ENCODE data around the gene SIDT1.

The SIDT1 gene

GRCh38 chr3:113548501-113548900 is 16.1 kb downstream of the SIDT1 start:
- H3K27me3 ChIP-seq (ENCODE audit: control insufficient read depth, insufficient read depth, low read length), result no peaks in the 10 kb centered on the region
- H3K9me3 ChIP-seq (ENCODE audit: control insufficient read depth, insufficient read depth, low read length), result no peaks in the 10 kb centered on the region
- H3K9ac ChIP-seq (ENCODE audit: low read depth, low read length), result no peak overlapping the region
- no peak overlapping the region for H3K4me3 ChIP-seq (ENCODE audit: low read depth, low read length)
- no peaks in the 10 kb centered on the region for H3K36me3 ChIP-seq (ENCODE audit: control insufficient read depth, insufficient read depth, low read length)
- H3K4me1 ChIP-seq (ENCODE audit: control insufficient read depth, insufficient read depth, low read length), result no peaks in the 10 kb centered on the region

- Histone ChIP-seq H3K4me3 (ENCODE audit: low read depth, low read length) (no peak overlapping the region), H3K9me3 (ENCODE audit: control insufficient read depth, insufficient read depth, low read length) (no peaks in the 10 kb centered on the region), H3K27me3 (ENCODE audit: control insufficient read depth, insufficient read depth, low read length) (no peaks in the 10 kb centered on the region), H3K9ac (ENCODE audit: low read depth, low read length) (no peak overlapping the region), H3K36me3 (ENCODE audit: control insufficient read depth, insufficient read depth, low read length) (no peaks in the 10 kb centered on the region), H3K4me1 (ENCODE audit: control insufficient read depth, insufficient read depth, low read length) (no peaks in the 10 kb centered on the region)
These were observed 19.5 kb downstream of the SIDT1 start for GRCh38 chr3:113551820-113552219.

- Histone ChIP-seq H3K4me3 (ENCODE audit: low read depth, low read length) (no peak overlapping the region), H3K27me3 (ENCODE audit: control insufficient read depth, insufficient read depth, low read length) (no peaks in the 10 kb centered on the region), H3K9me3 (ENCODE audit: control insufficient read depth, insufficient read depth, low read length) (no peaks in the 10 kb centered on the region), H3K36me3 (ENCODE audit: control insufficient read depth, insufficient read depth, low read length) (no peaks in the 10 kb centered on the region), H3K4me1 (ENCODE audit: control insufficient read depth, insufficient read depth, low read length) (no peaks in the 10 kb centered on the region), H3K9ac (ENCODE audit: low read depth, low read length) (no peak overlapping the region)
These were observed 20.5 kb downstream of the SIDT1 start for GRCh38 chr3:113552851-113553250.

GRCh38 chr3:113555138-113555537 is 22.8 kb downstream of the SIDT1 start:
- H3K4me3 ChIP-seq (ENCODE audit: low read depth, low read length), result no peak overlapping the region
- H3K9ac ChIP-seq (ENCODE audit: low read depth, low read length), result no peak overlapping the region
- H3K9me3 ChIP-seq (ENCODE audit: control insufficient read depth, insufficient read depth, low read length), result no peaks in the 10 kb centered on the region
- H3K27me3 ChIP-seq (ENCODE audit: control insufficient read depth, insufficient read depth, low read length), result no peaks in the 10 kb centered on the region
- H3K4me1 ChIP-seq (ENCODE audit: control insufficient read depth, insufficient read depth, low read length), result no peaks in the 10 kb centered on the region
- no peaks in the 10 kb centered on the region for H3K36me3 ChIP-seq (ENCODE audit: control insufficient read depth, insufficient read depth, low read length)

- H3K4me1 ChIP-seq (ENCODE audit: control insufficient read depth, insufficient read depth, low read length), result no peaks in the 10 kb centered on the region
- H3K9ac ChIP-seq (ENCODE audit: low read depth, low read length), result no peak overlapping the region
- no peaks in the 10 kb centered on the region for H3K27me3 ChIP-seq (ENCODE audit: control insufficient read depth, insufficient read depth, low read length)
- H3K36me3 ChIP-seq (ENCODE audit: control insufficient read depth, insufficient read depth, low read length), result no peaks in the 10 kb centered on the region
- H3K9me3 ChIP-seq (ENCODE audit: control insufficient read depth, insufficient read depth, low read length), result no peaks in the 10 kb centered on the region
- H3K4me3 ChIP-seq (ENCODE audit: low read depth, low read length), result no peak overlapping the region
These were observed 24.1 kb downstream of the SIDT1 start for GRCh38 chr3:113556316-113556945.

- no peaks in the 10 kb centered on the region for H3K9me3 ChIP-seq (ENCODE audit: control insufficient read depth, insufficient read depth, low read length)
- no peaks in the 10 kb centered on the region for H3K36me3 ChIP-seq (ENCODE audit: control insufficient read depth, insufficient read depth, low read length)
- no peaks in the 10 kb centered on the region for H3K4me1 ChIP-seq (ENCODE audit: control insufficient read depth, insufficient read depth, low read length)
- H3K4me3 ChIP-seq (ENCODE audit: low read depth, low read length), result no peak overlapping the region
- no peaks in the 10 kb centered on the region for H3K27me3 ChIP-seq (ENCODE audit: control insufficient read depth, insufficient read depth, low read length)
- no peak overlapping the region for H3K9ac ChIP-seq (ENCODE audit: low read depth, low read length)
These were observed 24.6 kb downstream of the SIDT1 start for GRCh38 chr3:113556946-113557335.

- H3K27me3 ChIP-seq (ENCODE audit: control insufficient read depth, insufficient read depth, low read length), result no peaks in the 10 kb centered on the region
- H3K4me1 ChIP-seq (ENCODE audit: control insufficient read depth, insufficient read depth, low read length), result no peaks in the 10 kb centered on the region
- H3K9me3 ChIP-seq (ENCODE audit: control insufficient read depth, insufficient read depth, low read length), result no peaks in the 10 kb centered on the region
- H3K36me3 ChIP-seq (ENCODE audit: control insufficient read depth, insufficient read depth, low read length), result no peaks in the 10 kb centered on the region
- H3K9ac ChIP-seq (ENCODE audit: low read depth, low read length), result no peak overlapping the region
- H3K4me3 ChIP-seq (ENCODE audit: low read depth, low read length), result no peak overlapping the region
These were observed 25.0 kb downstream of the SIDT1 start for GRCh38 chr3:113557374-113557773.

- no peak overlapping the region for H3K4me3 ChIP-seq (ENCODE audit: low read depth, low read length)
- no peak overlapping the region for H3K9ac ChIP-seq (ENCODE audit: low read depth, low read length)
- H3K4me1 ChIP-seq (ENCODE audit: control insufficient read depth, insufficient read depth, low read length), result no peaks in the 10 kb centered on the region
- H3K9me3 ChIP-seq (ENCODE audit: control insufficient read depth, insufficient read depth, low read length), result no peaks in the 10 kb centered on the region
- H3K36me3 ChIP-seq (ENCODE audit: control insufficient read depth, insufficient read depth, low read length), result no peaks in the 10 kb centered on the region
- H3K27me3 ChIP-seq (ENCODE audit: control insufficient read depth, insufficient read depth, low read length), result no peaks in the 10 kb centered on the region
These were observed 26.7 kb downstream of the SIDT1 start for GRCh38 chr3:113559009-113559408.

- Histone ChIP-seq H3K9me3 (ENCODE audit: control insufficient read depth, insufficient read depth, low read length) (no peaks in the 10 kb centered on the region), H3K4me3 (ENCODE audit: low read depth, low read length) (no peak overlapping the region), H3K4me1 (ENCODE audit: control insufficient read depth, insufficient read depth, low read length) (no peaks in the 10 kb centered on the region), H3K27me3 (ENCODE audit: control insufficient read depth, insufficient read depth, low read length) (no peaks in the 10 kb centered on the region), H3K36me3 (ENCODE audit: control insufficient read depth, insufficient read depth, low read length) (no peaks in the 10 kb centered on the region), H3K9ac (ENCODE audit: low read depth, low read length) (no peak overlapping the region)
These were observed 27.9 kb downstream of the SIDT1 start for GRCh38 chr3:113560271-113560670.

- H3K36me3 ChIP-seq (ENCODE audit: control insufficient read depth, insufficient read depth, low read length), result no peaks in the 10 kb centered on the region
- no peak overlapping the region for H3K9ac ChIP-seq (ENCODE audit: low read depth, low read length)
- H3K27me3 ChIP-seq (ENCODE audit: control insufficient read depth, insufficient read depth, low read length), result no peaks in the 10 kb centered on the region
- H3K4me1 ChIP-seq (ENCODE audit: control insufficient read depth, insufficient read depth, low read length), result no peaks in the 10 kb centered on the region
- no peak overlapping the region for H3K4me3 ChIP-seq (ENCODE audit: low read depth, low read length)
- no peaks in the 10 kb centered on the region for H3K9me3 ChIP-seq (ENCODE audit: control insufficient read depth, insufficient read depth, low read length)
These were observed 28.7 kb downstream of the SIDT1 start for GRCh38 chr3:113560831-113561623.

GRCh38 chr3:113565555-113565954 is 33.2 kb downstream of the SIDT1 start:
- no peaks in the 10 kb centered on the region for H3K36me3 ChIP-seq (ENCODE audit: control insufficient read depth, insufficient read depth, low read length)

GRCh38 chr3:113570158-113570557 is 37.8 kb downstream of the SIDT1 start:
- Histone ChIP-seq H3K27me3 (ENCODE audit: control insufficient read depth, insufficient read depth, low read length) (no peaks in the 10 kb centered on the region), H3K36me3 (ENCODE audit: control insufficient read depth, insufficient read depth, low read length) (no peaks in the 10 kb centered on the region), H3K4me3 (ENCODE audit: low read depth, low read length) (no peak overlapping the region), H3K4me1 (ENCODE audit: control insufficient read depth, insufficient read depth, low read length) (no peaks in the 10 kb centered on the region), H3K9me3 (ENCODE audit: control insufficient read depth, insufficient read depth, low read length) (no peaks in the 10 kb centered on the region), H3K9ac (ENCODE audit: low read depth, low read length) (no peak overlapping the region)

More at GRCh38 chr3:113565555-113565954, 33.2 kb downstream of the SIDT1 start:
- Histone ChIP-seq H3K9ac (ENCODE audit: low read depth, low read length) (no peak overlapping the region), H3K4me3 (ENCODE audit: low read depth, low read length) (no peak overlapping the region), H3K27me3 (ENCODE audit: control insufficient read depth, insufficient read depth, low read length) (no peaks in the 10 kb centered on the region), H3K9me3 (ENCODE audit: control insufficient read depth, insufficient read depth, low read length) (no peaks in the 10 kb centered on the region), H3K4me1 (ENCODE audit: control insufficient read depth, insufficient read depth, low read length) (no peaks in the 10 kb centered on the region)
